Small intestine (tissue), 7 donors: ENCODE results near the gene IDUA. TPM values are rescaled to one million over a fixed set of nuclear protein-coding genes. Genes with fewer than 3 reads are reported as not detected.
"Not testable (repeated sequence)": the region's sequence is repeated elsewhere in the genome, so short reads cannot be mapped to it uniquely, and the experiment has no call there.

Experiments
- DNase-seq, 2 donors: peaks; one replicate each; pipeline versions ENCODE4 v3.0.0 to v3.0.0-alpha.2; 2013
- FAIRE-seq: peaks from 2 replicates; lab custom pipeline; 2012; peaks lifted over from hg19 to GRCh38; lab: Jason Lieb, UNC
- H3K27ac ChIP-seq, 3 donors: one replicate each; pipeline ENCODE4 v1.5.1; 2013; ENCODE audit warnings: low read length in 2 of 3, mild to moderate bottlenecking in 2 of 3, control low read depth in 1 of 3, inconsistent platforms in 1 of 3, low read depth in 1 of 3, moderate library complexity in 1 of 3
- H3K27me3 ChIP-seq, 3 donors: one replicate each; pipeline ENCODE4 v1.6.1; 2013; ENCODE audit warnings: low read length in 3 of 3, inconsistent platforms in 1 of 3; ENCODE audit not compliant: control insufficient read depth in 3 of 3, insufficient read depth in 3 of 3
- H3K36me3 ChIP-seq, 3 donors: one replicate each; pipeline ENCODE4 v1.6.1; 2013; ENCODE audit warnings: low read length in 3 of 3, inconsistent platforms in 1 of 3, low read depth in 1 of 3, mild to moderate bottlenecking in 1 of 3, moderate library complexity in 1 of 3; ENCODE audit not compliant: control insufficient read depth in 3 of 3, insufficient read depth in 2 of 3
- H3K4me1 ChIP-seq, 3 donors: one replicate each; pipeline ENCODE4 v1.6.1; 2013; ENCODE audit warnings: low read length in 2 of 3, inconsistent platforms in 1 of 3, low read depth in 1 of 3, mild to moderate bottlenecking in 1 of 3, moderate library complexity in 1 of 3; ENCODE audit not compliant: control insufficient read depth in 3 of 3, insufficient read depth in 2 of 3
- H3K4me3 ChIP-seq, 3 donors: one replicate each; pipeline ENCODE4 v1.5.1; 2013; ENCODE audit warnings: low read length in 3 of 3, control low read depth in 1 of 3, inconsistent platforms in 1 of 3, low read depth in 1 of 3, mild to moderate bottlenecking in 1 of 3, moderate library complexity in 1 of 3
- H3K9me3 ChIP-seq, 2 donors: one replicate each; pipeline ENCODE4 v1.6.1; 2013; ENCODE audit warnings: low read depth in 1 of 2, low read length in 1 of 2; ENCODE audit not compliant: control insufficient read depth in 2 of 2, insufficient read depth in 1 of 2
- WGBS, 3 donors: extraction: QIAGEN DNeasy Blood & Tissue Kit; methylation state at CpG; one replicate each; pipeline ENCODE4 v1.1.7; 2013; 5-methylcytosine and 5-hydroxymethylcytosine counted together
- polyA plus RNA-seq, 4 donors: library from polyadenylated mRNA; stranded (reverse) in 3 of 4; unstranded in 1 of 4; fragments of 200-250 nt in 3 of 4; fragments of 120-200 nt in 1 of 4; gene quantifications; one replicate each; pipeline versions ENCODE4 v1.2.1 to v1.2.3, GENCODE V29; 2013
- donor health status: healthy with polysubstance abuse.
- donor health status: control.
- donor health status: control.
- donor health status: Bipolar disorder and iron deficiency.
- donor health status: healthy.

The IDUA gene
- polyA plus RNA-seq, 4 donors, result 10.8 to 20.9 (median 13.1) TPM

DNA sequence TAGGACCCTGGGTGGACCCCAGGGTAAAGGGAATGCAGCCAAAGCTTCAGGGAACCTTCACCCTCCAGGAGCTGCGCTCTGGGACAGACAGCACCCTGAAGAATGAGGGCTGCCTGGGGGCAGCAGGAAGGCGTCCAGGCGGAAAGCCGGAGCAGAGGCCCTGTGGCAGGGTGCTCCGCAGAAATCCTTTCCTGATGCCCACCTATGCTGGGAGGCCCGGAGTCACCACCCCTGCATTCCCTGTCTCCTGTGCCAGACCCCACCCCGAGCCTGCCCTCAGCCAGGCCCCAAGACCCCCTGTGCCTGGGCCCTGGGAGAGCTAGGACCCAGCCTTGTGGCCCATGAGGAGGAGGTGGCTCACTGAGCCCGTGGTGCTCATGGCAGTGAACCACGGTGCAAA lies 12.2 kb upstream of the IDUA start:
- Histone ChIP-seq H3K4me1 (peaks cover 7 to 21% (median 9%) of the 10 kb centered on the region in 3 donors), H3K36me3 (peaks cover 0 to 8% (median 0%) of the 10 kb centered on the region in 3 donors), H3K9me3 (peaks cover 0 to 11% of the 10 kb centered on the region in 2 donors), H3K27me3 (no peaks in the 10 kb centered on the region), H3K4me3 (no peak overlapping the region), H3K27ac (no peak overlapping the region)
- FAIRE-seq (no peak), DNase-seq (no peak)
- 93 to 99% (median 96%) methylated on average over 6 to 9 of the region's 9 CpGs for WGBS, 3 donors

DNA sequence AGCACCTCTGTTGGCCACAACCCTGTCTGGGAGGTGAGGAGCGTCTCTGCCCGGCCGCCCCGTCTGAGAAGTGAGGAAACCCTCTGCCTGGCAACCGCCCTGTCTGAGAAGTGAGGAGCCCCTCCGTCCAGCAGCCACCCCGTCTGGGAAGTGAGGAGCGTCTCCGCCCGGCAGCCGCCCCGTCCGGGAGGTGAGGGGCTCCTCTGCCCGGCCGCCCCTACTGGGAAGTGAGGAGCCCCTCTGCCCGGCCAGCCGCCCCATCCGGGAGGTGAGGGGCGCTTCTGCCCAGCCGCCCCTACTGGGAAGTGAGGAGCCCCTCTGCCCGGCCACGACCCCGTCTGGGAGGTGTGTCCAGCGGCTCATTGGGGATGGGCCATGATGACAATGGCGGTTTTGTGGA lies 10.8 kb upstream of the IDUA start:
- not testable (repeated sequence) for FAIRE-seq, H3K27me3 ChIP-seq, H3K27ac ChIP-seq, H3K36me3 ChIP-seq, H3K4me3 ChIP-seq, DNase-seq
- Histone ChIP-seq H3K4me1 (peaks cover 0 to 10% (median 6%) of the 10 kb centered on the region in 3 donors), H3K9me3 (peaks cover 0 to 11% of the 10 kb centered on the region in 2 donors)
- WGBS, 3 donors, result 95 to 99% (median 97%) methylated on average over 8 to 20 of the region's 25 CpGs

DNA sequence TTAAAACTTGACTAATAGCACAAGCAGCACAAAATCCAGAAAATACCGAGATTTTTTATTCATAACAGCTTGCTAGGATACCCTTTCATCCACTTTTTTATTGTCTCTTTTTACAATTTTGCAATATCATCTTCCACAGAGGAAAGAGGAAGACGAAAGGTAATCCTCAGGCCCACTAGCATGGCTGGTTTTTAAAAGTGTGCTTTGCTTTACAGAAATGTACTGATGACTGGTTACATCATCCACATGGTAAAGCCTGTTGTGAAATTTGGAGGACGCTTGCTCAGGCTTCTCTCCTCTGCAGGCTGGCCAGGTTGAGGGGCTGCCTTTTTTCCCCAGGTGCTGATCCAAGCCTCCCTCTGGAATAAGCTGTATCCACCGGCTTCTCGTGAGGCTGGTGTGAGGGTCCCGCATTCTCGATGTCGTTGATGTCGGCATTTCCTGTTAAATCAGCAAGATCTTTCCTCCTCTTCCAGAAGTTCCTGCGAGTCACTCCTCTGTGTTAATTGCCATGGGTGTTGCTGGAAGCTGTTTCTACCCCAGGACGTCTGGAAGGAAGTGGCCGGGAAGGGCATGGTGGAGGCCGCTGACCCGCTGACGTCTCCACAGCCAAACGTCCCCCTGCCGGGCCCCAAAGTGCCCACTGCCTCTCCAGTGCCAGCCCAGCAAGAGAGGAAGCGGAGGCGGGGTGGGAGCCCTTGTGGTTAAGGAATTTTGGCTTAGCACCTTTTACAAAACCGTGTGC lies 7.7 kb upstream of the IDUA start:
- Histone ChIP-seq H3K27me3 (no peaks in the 10 kb centered on the region), H3K27ac (no peak overlapping the region), H3K36me3 (peaks cover 0 to 2% (median 0%) of the 10 kb centered on the region in 3 donors), H3K4me1 (no peaks in the 10 kb centered on the region), H3K9me3 (peaks cover 0 to 10% of the 10 kb centered on the region in 2 donors), H3K4me3 (no peak overlapping the region)
- FAIRE-seq (no peak), DNase-seq (no peak)
- WGBS, 3 donors, result 63 to 84% (median 80%) methylated on average over 20 of the region's 20 CpGs

DNA sequence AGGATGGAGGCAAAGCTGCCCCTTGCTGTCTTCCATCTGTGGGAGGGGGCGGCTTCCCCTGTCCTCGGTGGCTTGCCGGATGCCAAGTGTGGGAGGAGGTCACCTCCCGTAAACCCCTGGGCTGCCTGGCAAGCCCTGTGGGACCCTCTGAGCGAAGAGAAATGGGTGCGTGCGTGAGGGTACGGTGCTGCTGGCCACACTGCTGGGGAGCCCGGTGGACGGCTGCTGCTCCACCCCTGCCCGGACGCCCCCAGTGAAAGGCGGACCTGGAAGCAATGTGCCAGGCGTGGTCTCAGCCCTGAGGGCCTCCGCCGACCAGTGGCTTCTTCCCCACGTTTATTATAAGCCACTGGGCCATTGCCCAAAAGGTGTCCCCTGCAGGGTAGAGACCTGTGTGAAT lies 4.6 kb upstream of the IDUA start:
- FAIRE-seq (no peak), DNase-seq (no peak)
- H3K27me3 ChIP-seq, result no peaks in the 10 kb centered on the region
- no peak overlapping the region for H3K4me3 ChIP-seq
- WGBS, 3 donors, result 88 to 95% (median 94%) methylated on average over 17 of the region's 17 CpGs
- H3K27ac ChIP-seq, result no peak overlapping the region
- H3K9me3 ChIP-seq, result no peaks in the 10 kb centered on the region
- H3K36me3 ChIP-seq, result peaks cover 0 to 2% (median 0%) of the 10 kb centered on the region in 3 donors
- peaks cover 0 to 16% (median 3%) of the 10 kb centered on the region in 3 donors for H3K4me1 ChIP-seq

DNA sequence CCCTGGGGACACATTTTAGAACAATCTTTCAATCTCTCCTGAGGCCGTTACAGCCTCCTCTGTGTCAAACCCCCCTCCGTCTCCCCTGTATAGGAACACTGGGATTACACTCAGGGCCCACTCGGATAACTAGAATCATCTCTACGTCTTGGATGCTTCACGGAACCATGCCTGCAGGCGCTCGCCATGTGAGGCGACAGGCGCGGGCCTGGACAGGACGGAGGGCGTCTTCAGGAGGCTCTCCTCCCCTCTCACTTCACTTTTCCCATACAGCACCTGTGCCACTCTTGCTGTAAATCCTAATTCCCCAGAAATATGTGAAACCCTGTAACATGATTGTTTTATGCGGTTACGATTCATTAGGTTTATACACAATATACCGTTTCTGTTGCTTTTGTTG lies 4.0 kb upstream of the IDUA start:
- WGBS, 3 donors, result 94 to 98% (median 96%) methylated on average over 15 of the region's 15 CpGs
- Histone ChIP-seq H3K36me3 (peaks cover 0 to 2% (median 0%) of the 10 kb centered on the region in 3 donors), H3K27ac (no peak overlapping the region), H3K4me1 (peaks cover 0 to 20% (median 7%) of the 10 kb centered on the region in 3 donors), H3K4me3 (no peak overlapping the region), H3K9me3 (no peaks in the 10 kb centered on the region), H3K27me3 (no peaks in the 10 kb centered on the region)
- DNase-seq (no peak), FAIRE-seq (no peak)

DNA sequence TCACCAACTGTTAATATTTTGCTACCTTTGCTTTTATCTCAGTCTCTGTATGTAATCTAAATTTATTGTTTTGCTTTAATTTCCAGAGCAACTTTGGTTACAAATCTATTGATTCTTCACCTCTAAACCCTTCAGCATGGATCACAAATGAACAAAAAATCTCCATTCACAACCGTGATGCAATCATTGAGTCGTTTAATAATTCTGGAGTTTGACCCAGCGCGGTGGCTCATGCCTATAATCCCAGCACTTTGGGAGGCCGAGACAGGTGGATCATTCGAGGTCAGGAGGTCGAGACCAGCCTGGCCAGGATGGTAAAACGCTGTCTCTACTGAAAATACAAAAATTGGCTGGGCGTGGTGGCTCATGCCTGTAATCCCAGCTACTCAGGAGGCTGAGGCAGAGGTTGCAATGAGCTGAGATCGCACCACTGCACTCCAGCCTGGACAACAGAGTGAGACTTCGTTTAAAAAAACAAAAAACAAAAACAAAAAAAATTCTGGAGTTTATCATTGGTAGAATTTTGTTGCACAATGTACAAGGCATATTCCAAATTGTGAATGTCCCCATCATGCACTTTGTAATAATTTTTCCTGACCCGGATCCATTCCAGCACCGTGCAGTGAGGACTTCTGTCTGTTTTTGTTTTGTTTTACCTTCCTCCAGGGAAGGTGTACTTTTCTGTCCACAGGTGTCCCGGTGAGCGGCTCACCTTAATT lies 2.3 kb upstream of the IDUA start:
- DNase-seq (peak in 1 of 2 donors; percentile 58), FAIRE-seq (no peak)
- H3K4me1 ChIP-seq, result peaks cover 0 to 20% (median 7%) of the 10 kb centered on the region in 3 donors
- peak overlapping the region in 1 of 3 donors; percentile 26 for H3K4me3 ChIP-seq
- H3K9me3 ChIP-seq, result no peaks in the 10 kb centered on the region
- H3K27me3 ChIP-seq, result no peaks in the 10 kb centered on the region
- no peak overlapping the region for H3K27ac ChIP-seq
- peaks cover 0 to 15% (median 0%) of the 10 kb centered on the region in 3 donors for H3K36me3 ChIP-seq
- 16 to 65% (median 40%) methylated on average over 15 of the region's 15 CpGs for WGBS, 3 donors

DNA sequence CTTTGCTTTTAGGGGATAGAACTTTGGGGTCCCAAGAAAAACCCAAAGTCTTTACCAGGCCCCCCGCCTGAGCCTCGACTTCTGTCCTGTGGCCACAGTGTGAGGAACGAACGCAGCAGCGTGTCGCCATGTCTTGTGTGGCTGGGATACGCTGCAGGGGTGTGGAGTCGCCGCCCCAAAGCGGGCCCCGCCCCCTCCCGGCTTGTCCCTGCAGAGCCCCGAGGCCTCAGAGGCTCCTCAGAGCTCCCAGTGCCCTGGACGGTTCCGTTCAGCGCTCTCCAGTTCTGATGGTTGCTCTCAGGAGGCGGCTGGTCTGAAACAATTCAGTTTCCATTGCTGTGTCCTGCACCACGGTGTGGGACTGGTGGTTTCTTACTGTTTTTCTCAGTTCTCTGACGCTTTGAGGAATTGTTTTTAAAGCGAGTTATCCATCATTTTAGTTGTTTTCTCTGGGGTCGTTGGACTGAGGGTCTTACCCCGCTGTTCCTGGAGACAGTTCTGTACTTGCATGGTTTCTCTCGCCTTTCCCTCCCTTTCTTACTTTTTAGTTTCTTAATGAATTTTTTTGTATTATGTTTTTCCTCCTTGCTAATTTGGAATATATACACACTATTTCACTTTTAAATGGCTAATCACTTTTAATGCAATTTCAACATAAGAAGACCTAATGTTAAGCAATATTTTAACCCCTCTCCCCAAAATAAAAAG lies 1.6 kb upstream of the IDUA start:
- Histone ChIP-seq H3K27me3 (no peaks in the 10 kb centered on the region), H3K4me3 (peak overlapping the region in 1 of 3 donors; percentile 26), H3K27ac (no peak overlapping the region), H3K36me3 (peaks cover 0 to 23% (median 3%) of the 10 kb centered on the region in 3 donors), H3K9me3 (no peaks in the 10 kb centered on the region), H3K4me1 (peaks cover 0 to 20% (median 7%) of the 10 kb centered on the region in 3 donors)
- peak; percentile 77 to 85 for DNase-seq
- 19 to 34% (median 28%) methylated on average over 23 of the region's 23 CpGs for WGBS, 3 donors
- FAIRE-seq, result no peak

DNA sequence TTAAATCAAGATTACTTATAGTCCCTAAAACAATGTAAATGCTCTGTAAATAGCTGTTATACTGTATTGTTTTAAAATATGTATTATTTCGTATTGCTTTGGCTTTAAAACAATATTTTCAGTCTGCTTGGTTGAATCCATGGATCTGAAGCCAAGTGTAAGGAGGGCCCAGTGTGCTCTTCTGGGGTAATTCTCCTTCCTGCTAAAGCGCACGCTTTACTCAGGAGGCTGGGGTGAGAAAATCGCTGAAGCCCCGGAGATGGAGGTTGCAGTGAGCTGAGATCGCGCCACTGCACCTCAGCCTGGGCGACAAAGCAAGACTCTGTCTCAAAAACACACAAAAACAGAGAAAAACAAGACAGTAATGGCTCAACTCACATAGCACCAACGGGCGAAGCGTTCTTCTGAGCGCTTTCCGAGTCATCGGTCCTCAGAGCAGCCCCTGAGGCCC lies 391 bp upstream of the IDUA start:
- WGBS, 3 donors, result 2 to 3% (median 2%) methylated on average over 14 of the region's 14 CpGs
- H3K4me3 ChIP-seq, result peak overlapping the region; percentile 48 to 88 (median 65)
- FAIRE-seq (no peak), DNase-seq (no peak)
- H3K4me1 ChIP-seq, result peaks cover 0 to 20% (median 7%) of the 10 kb centered on the region in 3 donors
- no peaks in the 10 kb centered on the region for H3K9me3 ChIP-seq
- no peaks in the 10 kb centered on the region for H3K27me3 ChIP-seq
- H3K27ac ChIP-seq, result peak overlapping the region; percentile 36 to 68 (median 57)
- H3K36me3 ChIP-seq, result peaks cover 0 to 34% (median 3%) of the 10 kb centered on the region in 3 donors
